Stimulated activated memory B cell treated with anti-CD40 and anti-IgM and Interleukin-4, amounts not matched to agents 10 μg/mL and 1 μg/mL and 100 μg/mL, for 72 hours (primary cell): ENCODE measurements around the gene TRPV6.
A peak's percentile ranks its signal among the peaks of the same experiment; 100 is the strongest.

Experiments
- ATAC-seq: fragments of 150-1000 bp; cut with Tn5 transposase; 2 replicates; pipeline ENCODE4 v1.10.0; 2021
- H3K27ac Mint-ChIP-seq: one replicate; pipeline ENCODE4 v1.8.0; 2022; ENCODE audit warnings: mild to moderate bottlenecking, mixed read lengths
- H3K27me3 Mint-ChIP-seq: one replicate; pipeline ENCODE4 v1.8.0; 2022; ENCODE audit warnings: mixed read lengths
- H3K36me3 Mint-ChIP-seq: one replicate; pipeline ENCODE4 v1.8.0; 2022; ENCODE audit warnings: mixed read lengths
- H3K4me1 Mint-ChIP-seq: one replicate; pipeline ENCODE4 v1.8.0; 2022; ENCODE audit warnings: mixed read lengths
- H3K4me3 Mint-ChIP-seq: one replicate; pipeline ENCODE4 v1.8.0; 2022; ENCODE audit warnings: mild to moderate bottlenecking, moderate library complexity, mixed read lengths
- H3K9me3 Mint-ChIP-seq: one replicate; pipeline ENCODE4 v1.8.0; 2022; ENCODE audit warnings: mixed read lengths

TRPV6 gene

DNA sequence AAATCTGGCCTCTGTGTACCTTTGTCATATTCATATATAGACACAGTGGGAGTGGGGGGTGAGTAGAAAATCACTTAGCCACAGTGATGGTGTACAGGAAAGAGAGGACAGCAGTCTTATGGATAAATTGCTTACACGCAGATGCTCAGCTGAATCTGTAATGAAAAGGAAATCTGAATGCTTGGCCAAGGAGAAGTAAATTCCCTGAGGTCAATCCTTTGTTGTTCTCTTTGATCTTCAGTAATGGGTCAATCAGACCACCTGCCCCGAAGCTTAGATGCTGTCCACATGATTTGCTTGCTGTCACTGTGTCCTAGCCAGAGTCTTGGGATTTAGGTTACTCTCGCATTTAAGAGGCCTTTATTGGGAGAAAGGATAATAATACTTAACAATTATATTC lies 49.1 kb downstream of the TRPV6 start:
- no peaks in the 10 kb centered on the region for H3K36me3 Mint-ChIP-seq
- no peak for ATAC-seq
- H3K27ac Mint-ChIP-seq = no peak overlapping the region
- H3K4me3 Mint-ChIP-seq = no peak overlapping the region
- H3K4me1 Mint-ChIP-seq = peaks cover 32% of the 10 kb centered on the region
- H3K9me3 Mint-ChIP-seq = no peaks in the 10 kb centered on the region
- H3K27me3 Mint-ChIP-seq = no peaks in the 10 kb centered on the region

DNA sequence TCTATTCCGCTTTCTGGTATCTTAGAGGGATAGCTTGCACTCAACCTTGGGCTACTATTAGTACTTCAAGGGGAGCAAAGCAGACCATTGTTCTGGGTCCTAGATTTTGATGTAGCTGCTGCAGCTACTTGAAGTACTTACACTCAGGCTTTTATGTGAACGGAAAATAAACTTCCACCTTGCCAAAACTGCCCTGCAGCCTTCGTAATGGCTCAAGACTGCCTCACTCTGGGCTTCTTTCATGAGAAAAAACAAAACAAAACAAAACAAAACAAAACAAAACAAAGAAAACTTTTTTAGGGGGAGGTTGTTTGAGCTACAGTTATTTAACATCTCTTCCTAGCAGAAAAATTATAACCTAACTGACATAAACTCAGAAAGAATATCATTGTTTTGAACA lies 50.1 kb downstream of the TRPV6 start:
- Mint-ChIP-seq H3K27ac (peak overlapping the region; percentile 67), H3K36me3 (no peaks in the 10 kb centered on the region), H3K27me3 (no peaks in the 10 kb centered on the region), H3K4me3 (no peak overlapping the region), H3K9me3 (no peaks in the 10 kb centered on the region), H3K4me1 (peaks cover 41% of the 10 kb centered on the region)
- ATAC-seq = no peak

DNA sequence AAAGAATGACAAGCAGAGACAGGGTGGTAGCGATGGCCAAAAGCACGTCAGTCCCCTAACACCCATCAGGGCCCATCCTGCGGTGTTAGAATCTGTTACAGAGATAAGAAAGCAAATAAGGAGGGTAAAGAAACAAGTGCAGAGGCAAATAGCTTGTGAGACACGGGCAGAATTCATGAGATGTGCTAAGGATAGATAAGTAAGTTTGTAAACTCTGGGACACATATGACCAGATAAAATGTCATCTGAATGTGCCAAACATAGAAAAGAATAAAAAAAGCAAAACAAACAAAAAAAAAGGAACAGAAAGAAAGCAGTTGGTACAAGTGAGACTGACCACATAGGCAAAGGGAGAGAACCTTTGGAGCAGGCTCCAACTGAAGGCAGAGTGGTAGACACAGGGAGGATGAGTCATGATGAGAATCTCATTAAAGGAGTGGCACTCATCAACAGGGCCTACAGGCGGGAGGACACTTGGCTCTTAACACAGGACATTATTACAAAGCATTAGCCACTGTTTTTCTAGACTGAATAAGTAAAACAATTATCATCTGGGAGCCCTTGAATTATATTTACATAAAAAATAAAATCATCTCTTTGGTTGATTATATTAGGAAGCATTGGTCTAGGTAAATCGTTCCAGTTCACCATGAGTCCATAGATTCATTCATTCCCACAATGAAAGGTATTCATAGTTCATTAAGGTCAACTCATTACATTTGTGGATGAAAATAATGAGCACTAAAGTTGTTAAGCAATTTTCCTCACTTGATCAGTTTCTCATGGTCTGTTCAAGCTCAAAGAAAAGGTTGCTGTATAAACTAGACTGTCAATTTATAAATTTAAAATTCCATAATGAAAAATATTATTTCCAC lies 52.1 kb downstream of the TRPV6 start:
- peak; percentile 90 for ATAC-seq
- H3K36me3 Mint-ChIP-seq = no peaks in the 10 kb centered on the region

DNA sequence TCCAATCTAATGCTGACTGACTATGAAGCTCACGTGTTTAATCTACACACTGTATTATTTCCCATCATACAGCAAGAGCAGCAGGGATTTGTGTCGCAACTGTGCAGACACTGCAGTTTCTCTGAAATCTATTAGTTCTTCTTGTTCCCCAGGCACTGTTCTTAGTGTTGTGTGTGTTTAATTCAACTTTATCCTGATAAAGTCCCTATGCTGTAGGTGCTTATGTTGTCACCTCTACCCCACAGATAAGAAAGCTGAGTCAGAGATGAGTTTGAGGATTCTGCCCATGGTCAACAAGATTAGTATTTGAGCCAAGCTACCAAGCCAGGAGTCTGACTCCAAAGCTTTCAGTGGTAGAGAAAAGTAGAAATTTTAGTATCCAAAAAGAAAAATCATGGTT lies 53.1 kb downstream of the TRPV6 start:
- Mint-ChIP-seq H3K9me3 (no peaks in the 10 kb centered on the region), H3K4me1 (peaks cover 41% of the 10 kb centered on the region), H3K4me3 (no peak overlapping the region), H3K36me3 (no peaks in the 10 kb centered on the region), H3K27me3 (no peaks in the 10 kb centered on the region), H3K27ac (peak overlapping the region; percentile 64)
- no peak for ATAC-seq

More for the DNA sequence above, 52.1 kb downstream of the TRPV6 start:
- Mint-ChIP-seq H3K4me1 (peaks cover 41% of the 10 kb centered on the region), H3K27me3 (no peaks in the 10 kb centered on the region), H3K27ac (peak overlapping the region; percentile 64), H3K4me3 (no peak overlapping the region), H3K9me3 (no peaks in the 10 kb centered on the region)

DNA sequence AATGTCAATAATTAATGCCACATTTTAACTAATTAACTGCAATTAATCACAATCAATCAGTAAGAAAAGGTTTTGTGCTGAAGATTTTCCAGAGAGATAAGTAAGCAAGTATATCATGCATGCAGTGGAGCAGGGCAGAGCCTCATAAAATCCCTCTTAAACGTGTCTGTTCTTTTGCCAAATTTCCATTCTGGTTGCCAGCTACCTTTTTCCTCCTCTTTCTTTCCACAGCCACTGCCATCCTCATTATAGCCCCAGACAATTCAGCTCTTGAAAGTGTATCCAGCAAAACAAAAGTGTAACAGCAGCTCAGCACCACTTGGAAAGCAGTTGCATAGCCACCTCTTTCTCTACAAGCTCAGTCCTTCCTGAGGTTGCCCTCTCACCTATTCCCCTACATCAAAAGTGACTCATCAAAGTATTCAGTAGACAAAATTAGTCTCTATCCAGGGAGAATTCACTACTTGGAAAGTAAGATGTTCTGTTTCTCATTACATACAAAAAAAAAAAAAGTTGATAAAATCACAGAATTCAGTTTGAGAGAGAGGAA lies 57.5 kb downstream of the TRPV6 start:
- peaks cover 6% of the 10 kb centered on the region for H3K36me3 Mint-ChIP-seq
- H3K27ac Mint-ChIP-seq = no peak overlapping the region
- no peaks in the 10 kb centered on the region for H3K27me3 Mint-ChIP-seq
- peaks cover 4% of the 10 kb centered on the region for H3K9me3 Mint-ChIP-seq
- H3K4me1 Mint-ChIP-seq = peaks cover 19% of the 10 kb centered on the region
- ATAC-seq = no peak
- H3K4me3 Mint-ChIP-seq = no peak overlapping the region

DNA sequence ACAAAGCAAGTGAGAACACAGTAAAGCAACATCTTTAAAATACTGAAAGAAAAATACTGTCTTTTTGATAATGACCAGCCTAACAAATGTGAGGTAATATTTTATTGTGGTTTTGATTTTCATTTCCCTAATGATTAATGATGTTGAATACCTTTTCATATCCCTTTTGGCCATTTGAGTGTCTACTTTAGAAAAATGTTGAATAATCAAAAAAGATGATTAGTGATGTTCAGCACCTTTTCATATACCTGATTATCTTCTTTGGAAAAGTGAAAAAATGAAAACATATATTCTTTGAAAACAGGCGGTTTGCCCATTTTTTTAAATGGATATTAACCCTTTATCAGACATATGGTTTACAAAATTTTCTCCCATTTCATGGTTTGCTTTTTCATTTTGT lies 62.8 kb downstream of the TRPV6 start:
- H3K4me1 Mint-ChIP-seq = no peaks in the 10 kb centered on the region
- no peak overlapping the region for H3K27ac Mint-ChIP-seq
- no peaks in the 10 kb centered on the region for H3K27me3 Mint-ChIP-seq
- ATAC-seq = no peak
- peaks cover 25% of the 10 kb centered on the region for H3K9me3 Mint-ChIP-seq
- H3K36me3 Mint-ChIP-seq = peaks cover 39% of the 10 kb centered on the region
- no peak overlapping the region for H3K4me3 Mint-ChIP-seq
